Measurements from ENCODE around the gene SLC23A2. TPM values are rescaled to one million over a fixed set of nuclear protein-coding genes. Genes with fewer than 3 reads are reported as not detected.

SLC23A2 gene
- total and polyA plus RNA-seq, 4 donors, result 9.1 to 48.4 (median 14.7) TPM

DNA sequence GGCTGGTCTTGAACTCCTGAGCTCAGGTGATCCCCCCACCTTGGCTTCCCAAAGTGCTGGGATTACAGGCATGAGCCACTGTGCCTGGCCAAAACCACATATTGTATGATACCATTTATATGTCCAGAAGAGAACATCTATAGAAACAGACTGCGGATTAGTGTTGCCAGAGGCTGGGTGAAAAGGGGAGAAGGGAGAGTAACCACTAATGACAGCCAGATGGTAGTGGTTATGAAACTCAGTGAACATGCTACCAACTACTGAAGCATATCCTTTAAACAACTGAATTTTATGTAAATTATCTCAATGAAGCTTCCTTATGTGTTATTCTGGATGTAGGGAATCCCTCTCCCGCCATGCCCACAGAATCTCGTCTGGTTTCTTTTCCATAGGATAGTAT lies 15.7 kb downstream of the SLC23A2 start (continued):
- TF ChIP-seq, protein P1, sequence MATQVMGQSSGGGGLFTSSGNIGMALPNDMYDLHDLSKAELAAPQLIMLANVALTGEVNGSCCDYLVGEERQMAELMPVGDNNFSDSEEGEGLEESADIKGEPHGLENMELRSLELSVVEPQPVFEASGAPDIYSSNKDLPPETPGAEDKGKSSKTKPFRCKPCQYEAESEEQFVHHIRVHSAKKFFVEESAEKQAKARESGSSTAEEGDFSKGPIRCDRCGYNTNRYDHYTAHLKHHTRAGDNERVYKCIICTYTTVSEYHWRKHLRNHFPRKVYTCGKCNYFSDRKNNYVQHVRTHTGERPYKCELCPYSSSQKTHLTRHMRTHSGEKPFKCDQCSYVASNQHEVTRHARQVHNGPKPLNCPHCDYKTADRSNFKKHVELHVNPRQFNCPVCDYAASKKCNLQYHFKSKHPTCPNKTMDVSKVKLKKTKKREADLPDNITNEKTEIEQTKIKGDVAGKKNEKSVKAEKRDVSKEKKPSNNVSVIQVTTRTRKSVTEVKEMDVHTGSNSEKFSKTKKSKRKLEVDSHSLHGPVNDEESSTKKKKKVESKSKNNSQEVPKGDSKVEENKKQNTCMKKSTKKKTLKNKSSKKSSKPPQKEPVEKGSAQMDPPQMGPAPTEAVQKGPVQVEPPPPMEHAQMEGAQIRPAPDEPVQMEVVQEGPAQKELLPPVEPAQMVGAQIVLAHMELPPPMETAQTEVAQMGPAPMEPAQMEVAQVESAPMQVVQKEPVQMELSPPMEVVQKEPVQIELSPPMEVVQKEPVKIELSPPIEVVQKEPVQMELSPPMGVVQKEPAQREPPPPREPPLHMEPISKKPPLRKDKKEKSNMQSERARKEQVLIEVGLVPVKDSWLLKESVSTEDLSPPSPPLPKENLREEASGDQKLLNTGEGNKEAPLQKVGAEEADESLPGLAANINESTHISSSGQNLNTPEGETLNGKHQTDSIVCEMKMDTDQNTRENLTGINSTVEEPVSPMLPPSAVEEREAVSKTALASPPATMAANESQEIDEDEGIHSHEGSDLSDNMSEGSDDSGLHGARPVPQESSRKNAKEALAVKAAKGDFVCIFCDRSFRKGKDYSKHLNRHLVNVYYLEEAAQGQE (IDR thresholded peaks at IDR 0.05), result no peak
- TF ChIP-seq YY1 (IDR thresholded peaks at IDR 0.05) (no peak), HNF4A (conservative IDR thresholded peaks at IDR 0.05) (no peak), TAF1 (conservative IDR thresholded peaks at IDR 0.05) (no peak), NR2F2 (IDR thresholded peaks at IDR 0.05) (no peak), JUND (IDR thresholded peaks at IDR 0.05) (no peak)

DNA sequence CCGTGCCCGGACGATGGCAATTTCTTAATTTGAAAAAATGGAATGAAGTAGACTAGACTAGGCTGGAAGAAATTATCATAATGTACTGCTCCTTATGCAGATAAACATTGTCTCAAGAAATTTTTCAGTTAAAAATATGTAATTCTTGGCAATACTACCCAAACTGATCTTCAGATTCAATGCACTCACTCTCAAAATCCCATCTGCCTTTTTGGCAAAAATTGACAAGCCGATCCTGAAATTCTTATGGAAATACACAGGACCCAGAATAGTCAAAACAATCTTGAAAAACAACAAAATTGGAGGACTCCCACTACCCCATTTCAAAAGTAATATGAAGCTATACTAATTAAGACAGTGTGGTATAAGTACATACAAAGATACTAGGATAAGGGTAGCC lies 19.0 kb downstream of the SLC23A2 start:
- Histone ChIP-seq H3K4me3 (ENCODE audit: low read depth in 1 of 3, low read length in 3 of 3) (no peak overlapping the region), H3K36me3 (ENCODE audit: control insufficient read depth in 4 of 4, insufficient read depth in 3 of 4, low read depth in 1 of 4, low read length in 3 of 4) (peaks cover 0 to 4% (median 1%) of the 10 kb centered on the region in 4 donors), H3K9me3 (ENCODE audit: control insufficient read depth in 4 of 4, low read length in 3 of 4) (no peaks in the 10 kb centered on the region), H3K27ac (ENCODE audit: low read depth in 1 of 2, low read length in 2 of 2) (no peak overlapping the region), H3K4me1 (ENCODE audit: control insufficient read depth in 4 of 4, insufficient read depth in 4 of 4, low read length in 3 of 4) (peaks cover 2 to 13% (median 9%) of the 10 kb centered on the region in 4 donors), H3K27me3 (ENCODE audit: control insufficient read depth in 4 of 4, insufficient read depth in 4 of 4, low read length in 3 of 4) (no peaks in the 10 kb centered on the region), H3K9ac (ENCODE audit: low read depth in 1 of 2, low read length in 2 of 2) (no peak overlapping the region)
- 96% methylated on average over 4 of the region's 4 CpGs for WGBS
- TF ChIP-seq FOXA2 (IDR thresholded peaks at IDR 0.05) (no peak), EGR1 (IDR thresholded peaks at IDR 0.05; ENCODE audit: low read depth in 2 of 2) (no peak), JUND (IDR thresholded peaks at IDR 0.05) (no peak), HNF4A (conservative IDR thresholded peaks at IDR 0.05) (no peak)
- no peak for DNase-seq (ENCODE audit: low spot score)

DNA sequence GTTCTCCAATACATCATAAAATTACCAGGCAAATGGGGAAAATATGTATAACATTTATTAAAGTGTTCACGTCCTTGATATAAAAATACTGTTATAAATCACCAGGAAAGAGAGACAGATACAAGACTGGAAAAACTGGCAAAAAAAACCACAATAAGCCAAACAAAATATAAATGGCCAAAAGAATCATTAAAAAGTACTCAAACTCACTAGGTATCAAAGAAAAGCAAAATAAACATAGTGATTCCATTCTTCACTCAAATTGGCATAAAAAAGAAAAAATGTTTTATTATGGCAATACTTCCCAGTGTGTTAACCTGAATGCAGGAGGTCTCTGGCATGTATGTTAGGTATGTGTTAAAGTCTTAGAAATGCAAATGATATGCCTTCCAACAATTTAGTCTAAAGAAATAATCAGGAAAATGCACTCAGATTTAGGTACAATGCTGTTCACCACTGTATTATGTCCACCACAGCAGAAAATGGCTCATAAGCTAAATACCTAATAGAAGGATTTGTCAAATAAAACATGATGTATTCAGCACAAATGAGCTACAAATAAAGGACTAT lies 21.4 kb downstream of the SLC23A2 start:
- Histone ChIP-seq H3K9me3 (ENCODE audit: control insufficient read depth in 4 of 4, low read length in 3 of 4) (no peaks in the 10 kb centered on the region), H3K4me3 (ENCODE audit: low read depth in 1 of 3, low read length in 3 of 3) (no peak overlapping the region), H3K9ac (ENCODE audit: low read depth in 1 of 2, low read length in 2 of 2) (no peak overlapping the region), H3K27me3 (ENCODE audit: control insufficient read depth in 4 of 4, insufficient read depth in 4 of 4, low read length in 3 of 4) (no peaks in the 10 kb centered on the region), H3K4me1 (ENCODE audit: control insufficient read depth in 4 of 4, insufficient read depth in 4 of 4, low read length in 3 of 4) (peaks cover 2 to 10% (median 9%) of the 10 kb centered on the region in 4 donors), H3K36me3 (ENCODE audit: control insufficient read depth in 4 of 4, insufficient read depth in 3 of 4, low read depth in 1 of 4, low read length in 3 of 4) (peaks cover 0 to 2% (median 0%) of the 10 kb centered on the region in 4 donors), H3K27ac (ENCODE audit: low read depth in 1 of 2, low read length in 2 of 2) (no peak overlapping the region)
- TF ChIP-seq, protein P1 (IDR thresholded peaks at IDR 0.05), result no peak
- TF ChIP-seq, protein P2, sequence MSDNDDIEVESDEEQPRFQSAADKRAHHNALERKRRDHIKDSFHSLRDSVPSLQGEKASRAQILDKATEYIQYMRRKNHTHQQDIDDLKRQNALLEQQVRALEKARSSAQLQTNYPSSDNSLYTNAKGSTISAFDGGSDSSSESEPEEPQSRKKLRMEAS (IDR thresholded peaks at IDR 0.05), result no peak
- TF ChIP-seq FOXA1 (IDR thresholded peaks at IDR 0.05), result no peak
- no peak for TF ChIP-seq HNF4A (conservative IDR thresholded peaks at IDR 0.05)
- no peak for TF ChIP-seq EGR1 (IDR thresholded peaks at IDR 0.05; ENCODE audit: low read depth in 2 of 2)
- TF ChIP-seq, protein P3, sequence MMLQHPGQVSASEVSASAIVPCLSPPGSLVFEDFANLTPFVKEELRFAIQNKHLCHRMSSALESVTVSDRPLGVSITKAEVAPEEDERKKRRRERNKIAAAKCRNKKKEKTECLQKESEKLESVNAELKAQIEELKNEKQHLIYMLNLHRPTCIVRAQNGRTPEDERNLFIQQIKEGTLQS (IDR thresholded peaks at IDR 0.05), result no peak
- no peak for TF ChIP-seq TAF1 (conservative IDR thresholded peaks at IDR 0.05)
- TF ChIP-seq HNF4G (IDR thresholded peaks at IDR 0.05), result no peak
- no peak for TF ChIP-seq YY1 (IDR thresholded peaks at IDR 0.05)
- TF ChIP-seq, protein P4, sequence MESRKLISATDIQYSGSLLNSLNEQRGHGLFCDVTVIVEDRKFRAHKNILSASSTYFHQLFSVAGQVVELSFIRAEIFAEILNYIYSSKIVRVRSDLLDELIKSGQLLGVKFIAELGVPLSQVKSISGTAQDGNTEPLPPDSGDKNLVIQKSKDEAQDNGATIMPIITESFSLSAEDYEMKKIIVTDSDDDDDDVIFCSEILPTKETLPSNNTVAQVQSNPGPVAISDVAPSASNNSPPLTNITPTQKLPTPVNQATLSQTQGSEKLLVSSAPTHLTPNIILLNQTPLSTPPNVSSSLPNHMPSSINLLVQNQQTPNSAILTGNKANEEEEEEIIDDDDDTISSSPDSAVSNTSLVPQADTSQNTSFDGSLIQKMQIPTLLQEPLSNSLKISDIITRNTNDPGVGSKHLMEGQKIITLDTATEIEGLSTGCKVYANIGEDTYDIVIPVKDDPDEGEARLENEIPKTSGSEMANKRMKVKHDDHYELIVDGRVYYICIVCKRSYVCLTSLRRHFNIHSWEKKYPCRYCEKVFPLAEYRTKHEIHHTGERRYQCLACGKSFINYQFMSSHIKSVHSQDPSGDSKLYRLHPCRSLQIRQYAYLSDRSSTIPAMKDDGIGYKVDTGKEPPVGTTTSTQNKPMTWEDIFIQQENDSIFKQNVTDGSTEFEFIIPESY (IDR thresholded peaks at IDR 0.05), result no peak
- no peak for TF ChIP-seq GABPA (IDR thresholded peaks at IDR 0.05 in 1 of 2, conservative IDR thresholded peaks at IDR 0.05 in 1 of 2)
- TF ChIP-seq RXRA (IDR thresholded peaks at IDR 0.05), result no peak
- no peak for TF ChIP-seq JUND (IDR thresholded peaks at IDR 0.05)
- TF ChIP-seq RAD21 (IDR thresholded peaks at IDR 0.05), result no peak
- TF ChIP-seq FOXA2 (IDR thresholded peaks at IDR 0.05), result no peak
- TF ChIP-seq, protein P5, sequence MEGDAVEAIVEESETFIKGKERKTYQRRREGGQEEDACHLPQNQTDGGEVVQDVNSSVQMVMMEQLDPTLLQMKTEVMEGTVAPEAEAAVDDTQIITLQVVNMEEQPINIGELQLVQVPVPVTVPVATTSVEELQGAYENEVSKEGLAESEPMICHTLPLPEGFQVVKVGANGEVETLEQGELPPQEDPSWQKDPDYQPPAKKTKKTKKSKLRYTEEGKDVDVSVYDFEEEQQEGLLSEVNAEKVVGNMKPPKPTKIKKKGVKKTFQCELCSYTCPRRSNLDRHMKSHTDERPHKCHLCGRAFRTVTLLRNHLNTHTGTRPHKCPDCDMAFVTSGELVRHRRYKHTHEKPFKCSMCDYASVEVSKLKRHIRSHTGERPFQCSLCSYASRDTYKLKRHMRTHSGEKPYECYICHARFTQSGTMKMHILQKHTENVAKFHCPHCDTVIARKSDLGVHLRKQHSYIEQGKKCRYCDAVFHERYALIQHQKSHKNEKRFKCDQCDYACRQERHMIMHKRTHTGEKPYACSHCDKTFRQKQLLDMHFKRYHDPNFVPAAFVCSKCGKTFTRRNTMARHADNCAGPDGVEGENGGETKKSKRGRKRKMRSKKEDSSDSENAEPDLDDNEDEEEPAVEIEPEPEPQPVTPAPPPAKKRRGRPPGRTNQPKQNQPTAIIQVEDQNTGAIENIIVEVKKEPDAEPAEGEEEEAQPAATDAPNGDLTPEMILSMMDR (IDR thresholded peaks at IDR 0.05; ENCODE audit: low read depth, low read length, missing input control), result no peak
- no peak for TF ChIP-seq SP1 (IDR thresholded peaks at IDR 0.05)
- TF ChIP-seq NR2F2 (IDR thresholded peaks at IDR 0.05), result no peak
- WGBS, result 89% methylated on average over 1 of the region's 1 CpG
- DNase-seq (ENCODE audit: low spot score), result no peak

All from liver (tissue), 9 donors.